ENCODE measurements around the gene ZNF737. TPM values are rescaled to one million over a fixed set of nuclear protein-coding genes. Genes with fewer than 3 reads are reported as not detected.
A peak's percentile ranks its signal among the peaks of the same experiment; 100 is the strongest.

The ZNF737 gene
- total and polyA plus RNA-seq, 2 of the 13 experiments (the other 11 are each of a cell fraction or from before 2014, with no cell fraction given) = 2.0 to 5.0 TPM

GRCh38 chr19:20565321-20566018 lies at the start of gene ZNF737 (continued):
- TF ChIP-seq HBP1 (CRISPR knock-in tag; IDR thresholded peaks at IDR 0.05; ENCODE audit: low read depth) (no peak), ZNF333 (CRISPR knock-in tag; IDR thresholded peaks at IDR 0.05; ENCODE audit: borderline replicate concordance) (0 out of 2 replicates have a peak, but pooled peaks have one; percentile 20), ZNF790 (CRISPR knock-in tag; IDR thresholded peaks at IDR 0.05; ENCODE audit: borderline replicate concordance) (no peak), ZNF264 (CRISPR knock-in tag; IDR thresholded peaks at IDR 0.05) (no peak), NBN (conservative IDR thresholded peaks at IDR 0.05) (no peak), KDM3A (CRISPR knock-in tag; IDR thresholded peaks at IDR 0.05; ENCODE audit: low read depth) (no peak), RERE (CRISPR knock-in tag; IDR thresholded peaks at IDR 0.05; ENCODE audit: low read depth) (no peak), PRDM15 (CRISPR knock-in tag; IDR thresholded peaks at IDR 0.05) (peak; percentile 63; the same call in 1 of the 2 replicates), GTF2F1 (IDR thresholded peaks at IDR 0.05; ENCODE audit: low read length) (no peak), ARID4A (CRISPR knock-in tag; IDR thresholded peaks at IDR 0.05; ENCODE audit: borderline replicate concordance) (peak; percentile 79; the same call in 1 of the 2 replicates), THAP11 (CRISPR knock-in tag; IDR thresholded peaks at IDR 0.05) (no peak), PBX2 (CRISPR knock-in tag; IDR thresholded peaks at IDR 0.05) (peak; percentile 84), ZFP36L1 (CRISPR knock-in tag; IDR thresholded peaks at IDR 0.05) (no peak)

All from HepG2 (cell line).